Gastroesophageal sphincter (tissue), 4 donors: ENCODE results near the gene OCA2. TPM values are rescaled to one million over a fixed set of nuclear protein-coding genes. Genes with fewer than 3 reads are reported as not detected.

Source experiments
- ATAC-seq: fragments of 150-250 bp; one replicate; pipeline ENCODE4 v1.9.1; 2016; ENCODE audit warnings: mild to moderate bottlenecking, moderate library complexity
- H3K27ac ChIP-seq, 4 donors: fragments of 200-600 bp; sonication (generic) in 3 of 4; 1 replicate in 3 of 4; 2 replicates in 1 of 4; pipeline ENCODE4 v1.5.1; 2016 to 2019
- H3K27me3 ChIP-seq: fragments of 200-600 bp; sonication (generic); one replicate; pipeline ENCODE4 v1.5.1; 2019
- H3K36me3 ChIP-seq, 2 donors: fragments of 200-600 bp; sonication (generic); one replicate each; pipeline ENCODE4 v1.5.1; 2019; ENCODE audit warnings: control low read depth in 1 of 2
- H3K4me1 ChIP-seq, 3 donors: fragments of 200-600 bp; sonication (generic); 1 replicate in 2 of 3; 2 replicates in 1 of 3; pipeline ENCODE4 v1.5.1; 2016 to 2019; ENCODE audit warnings: control low read depth in 2 of 3
- H3K4me3 ChIP-seq, 2 donors: fragments of 200-600 bp; sonication (generic); one replicate each; pipeline ENCODE4 v1.5.1; 2019; ENCODE audit warnings: mild to moderate bottlenecking in 1 of 2, moderate library complexity in 1 of 2
- H3K9me3 ChIP-seq, 3 donors: fragments of 200-600 bp; sonication (generic); one replicate each; pipeline ENCODE4 v1.5.1; 2017 to 2019; ENCODE audit warnings: control low read depth in 2 of 3
- CTCF ChIP-seq, 4 experiments: fragments of 200-600 bp in 2 of 4; fragments of 450-650 bp in 2 of 4; sonication (generic) in 1 of 4; IDR thresholded peaks; one replicate each; pipeline ENCODE4 v1.5.1; 2017 to 2019; ENCODE audit warnings: antibody characterized with exemption in 4 of 4, mild to moderate bottlenecking in 2 of 4, moderate library complexity in 2 of 4
- EP300 ChIP-seq: sonication (generic); formaldehyde crosslinking; IDR thresholded peaks from one replicate; pipeline ENCODE4 v1.6.1; 2017; ENCODE audit warnings: antibody characterized with exemption, mild to moderate bottlenecking
- POLR2A ChIP-seq, 2 donors: fragments of 450-650 bp; IDR thresholded peaks; one replicate each; pipeline ENCODE4 v1.6.1; 2017; ENCODE audit warnings: antibody characterized with exemption in 2 of 2, mild to moderate bottlenecking in 2 of 2, moderate library complexity in 1 of 2
- POLR2AphosphoS5 ChIP-seq: sonication (generic); formaldehyde crosslinking; IDR thresholded peaks from one replicate; pipeline ENCODE4 v1.6.1; 2017; ENCODE audit warnings: antibody characterized with exemption
- WGBS, 2 donors: methylation state at CpG; one replicate each; pipeline ENCODE4 v1.1.5; 2018; ENCODE audit warnings: low coverage in 1 of 2; 5-methylcytosine and 5-hydroxymethylcytosine counted together
- total RNA-seq, 4 donors: library from RNA; depleted of rRNA; stranded (reverse); fragments of >200 nt; gene quantifications; one replicate each; pipeline ENCODE4 v1.1.0, GENCODE V29; 2016

Gene OCA2
- total RNA-seq, 4 donors from 2014 or later = 0.40 to 2.0 (median 1.1) TPM; not detected in 1

- Histone ChIP-seq H3K36me3 (peaks cover 0 to 85% of the 10 kb centered on the region in 2 donors), H3K4me3 (no peak overlapping the region), H3K9me3 (no peaks in the 10 kb centered on the region), H3K27ac (no peak overlapping the region), H3K4me1 (peaks cover 0 to 6% (median 0%) of the 10 kb centered on the region in 3 donors), H3K27me3 (no peaks in the 10 kb centered on the region)
- 50 to 76% methylated on average over 1 to 2 of the region's 9 CpGs for WGBS, 2 donors
- no peak for ATAC-seq
- TF ChIP-seq EP300 (no peak), POLR2AphosphoS5 (no peak), CTCF (IDR thresholded peaks at IDR 0.05) (no peak), POLR2A (IDR thresholded peaks at IDR 0.05) (no peak)
These were observed 30.2 kb upstream of the OCA2 start for GRCh38 chr15:28129231-28129848.

- peak; percentile 45 for ATAC-seq
- H3K4me3 ChIP-seq = no peak overlapping the region
- peaks cover 0 to 3% (median 0%) of the 10 kb centered on the region in 3 donors for H3K4me1 ChIP-seq
- no peaks in the 10 kb centered on the region for H3K9me3 ChIP-seq
- TF ChIP-seq POLR2A (IDR thresholded peaks at IDR 0.05) = no peak
- H3K36me3 ChIP-seq = peaks cover 0 to 90% of the 10 kb centered on the region in 2 donors
- 74 to 81% methylated on average over 7 to 11 of the region's 11 CpGs for WGBS, 2 donors
- H3K27ac ChIP-seq = no peak overlapping the region
- no peaks in the 10 kb centered on the region for H3K27me3 ChIP-seq
These were observed 28.9 kb upstream of the OCA2 start for GRCh38 chr15:28128031-28128430.

GRCh38 chr15:28127036-28127435, 27.9 kb upstream of the OCA2 start:
- WGBS, 2 donors = 0 to 69% methylated on average over 1 to 8 of the region's 11 CpGs
- TF ChIP-seq POLR2AphosphoS5 (no peak), POLR2A (IDR thresholded peaks at IDR 0.05) (no peak), CTCF (IDR thresholded peaks at IDR 0.05) (no peak), EP300 (no peak)
- H3K9me3 ChIP-seq = no peaks in the 10 kb centered on the region
- H3K4me1 ChIP-seq = no peaks in the 10 kb centered on the region
- H3K4me3 ChIP-seq = no peak overlapping the region
- ATAC-seq = no peak
- no peaks in the 10 kb centered on the region for H3K27me3 ChIP-seq
- H3K36me3 ChIP-seq = peaks cover 0 to 90% of the 10 kb centered on the region in 2 donors
- H3K27ac ChIP-seq = no peak overlapping the region

- 47 to 60% methylated on average over 5 to 12 of the region's 17 CpGs for WGBS, 2 donors
- TF ChIP-seq POLR2AphosphoS5 (no peak), POLR2A (IDR thresholded peaks at IDR 0.05) (no peak), CTCF (IDR thresholded peaks at IDR 0.05) (peak; percentile 47 to 65 (median 56))
- ATAC-seq = no peak
- Histone ChIP-seq H3K27ac (no peak overlapping the region), H3K36me3 (peaks cover 0 to 90% of the 10 kb centered on the region in 2 donors), H3K4me3 (no peak overlapping the region), H3K4me1 (no peaks in the 10 kb centered on the region), H3K27me3 (no peaks in the 10 kb centered on the region), H3K9me3 (no peaks in the 10 kb centered on the region)
These were observed 26.8 kb upstream of the OCA2 start for GRCh38 chr15:28125673-28126651.

GRCh38 chr15:28124841-28125240, 25.7 kb upstream of the OCA2 start:
- WGBS, 2 donors = 91 to 93% methylated on average over 3 to 4 of the region's 10 CpGs
- H3K4me3 ChIP-seq = no peak overlapping the region
- no peak for TF ChIP-seq EP300
- TF ChIP-seq POLR2AphosphoS5 = no peak
- TF ChIP-seq CTCF (IDR thresholded peaks at IDR 0.05) = no peak
- TF ChIP-seq POLR2A (IDR thresholded peaks at IDR 0.05) = no peak
- no peaks in the 10 kb centered on the region for H3K9me3 ChIP-seq
- H3K36me3 ChIP-seq = peaks cover 0 to 90% of the 10 kb centered on the region in 2 donors
- no peaks in the 10 kb centered on the region for H3K4me1 ChIP-seq
- no peaks in the 10 kb centered on the region for H3K27me3 ChIP-seq
- H3K27ac ChIP-seq = no peak overlapping the region
- no peak for ATAC-seq
